Skeletal muscle tissue (tissue), 4 donors: ENCODE results near the gene RDH13. TPM values are rescaled to one million over a fixed set of nuclear protein-coding genes. Genes with fewer than 3 reads are reported as not detected.
"Not testable (repeated sequence)": the region's sequence is repeated elsewhere in the genome, so short reads cannot be mapped to it uniquely, and the experiment has no call there.

Experiments used
- H3K27ac ChIP-seq: one replicate; pipeline ENCODE4 v1.7.0; 2013; ENCODE audit warnings: mild to moderate bottlenecking, low read depth, low read length, inconsistent platforms
- H3K27me3 ChIP-seq, 3 donors: one replicate each; pipeline ENCODE4 v1.7.0; 2013; ENCODE audit warnings: low read length in 3 of 3; ENCODE audit not compliant: control insufficient read depth in 3 of 3, insufficient read depth in 3 of 3
- H3K36me3 ChIP-seq, 3 donors: one replicate each; pipeline ENCODE4 v1.7.0; 2013; ENCODE audit warnings: low read length in 3 of 3; ENCODE audit not compliant: control insufficient read depth in 3 of 3, insufficient read depth in 3 of 3
- H3K4me1 ChIP-seq, 3 donors: one replicate each; pipeline ENCODE4 v1.7.0; 2013; ENCODE audit warnings: low read length in 3 of 3, mild to moderate bottlenecking in 3 of 3; ENCODE audit not compliant: control insufficient read depth in 3 of 3, insufficient read depth in 3 of 3
- H3K4me3 ChIP-seq, 3 donors: one replicate each; pipeline ENCODE4 v1.7.0; 2013; ENCODE audit warnings: low read length in 3 of 3
- H3K9ac ChIP-seq, 3 donors: one replicate each; pipeline ENCODE4 v1.7.0; 2013; ENCODE audit warnings: low read length in 3 of 3, mild to moderate bottlenecking in 3 of 3, moderate library complexity in 2 of 3, low read depth in 1 of 3
- H3K9me3 ChIP-seq, 3 donors: one replicate each; pipeline ENCODE4 v1.7.0; 2013; ENCODE audit warnings: low read length in 3 of 3; ENCODE audit not compliant: control insufficient read depth in 3 of 3
- total RNA-seq: library from RNA; depleted of rRNA; stranded (reverse); fragments of >200 nt; gene quantifications from one replicate; pipeline ENCODE4 v1.2.3, GENCODE V29; 2014
- donor health status: Osteomylitis.

The RDH13 gene
- total RNA-seq, 1 donor from 2014 or later = 12.5 TPM

DNA sequence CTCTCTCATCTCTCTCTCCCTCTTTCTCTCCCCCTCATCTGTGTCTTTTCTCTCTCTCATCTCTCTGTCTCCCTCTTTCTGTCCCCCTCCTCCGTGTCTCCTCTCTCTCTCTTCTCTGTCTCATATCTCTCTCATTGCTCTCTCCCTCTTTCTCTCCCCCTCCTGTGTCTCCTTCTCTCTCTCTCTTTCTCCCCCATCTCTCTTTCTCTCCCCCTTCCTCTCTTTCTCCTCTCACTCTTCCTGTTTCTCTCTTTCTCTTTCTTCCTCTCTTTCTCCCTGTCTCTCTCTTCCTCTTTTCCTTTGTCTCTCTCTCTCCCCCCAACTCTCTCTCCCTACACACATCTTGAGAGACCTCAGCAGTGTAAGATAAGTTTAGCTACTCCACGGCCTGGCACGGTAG, 4.9 kb upstream of the RDH13 start:
- Histone ChIP-seq H3K9ac (no peak overlapping the region), H3K9me3 (peaks cover 0 to 5% (median 3%) of the 10 kb centered on the region in 3 donors), H3K27me3 (peaks cover 41 to 52% (median 44%) of the 10 kb centered on the region in 3 donors), H3K4me3 (no peak overlapping the region), H3K27ac (no peak overlapping the region), H3K36me3 (no peaks in the 10 kb centered on the region), H3K4me1 (peaks cover 0 to 5% (median 2%) of the 10 kb centered on the region in 3 donors)

DNA sequence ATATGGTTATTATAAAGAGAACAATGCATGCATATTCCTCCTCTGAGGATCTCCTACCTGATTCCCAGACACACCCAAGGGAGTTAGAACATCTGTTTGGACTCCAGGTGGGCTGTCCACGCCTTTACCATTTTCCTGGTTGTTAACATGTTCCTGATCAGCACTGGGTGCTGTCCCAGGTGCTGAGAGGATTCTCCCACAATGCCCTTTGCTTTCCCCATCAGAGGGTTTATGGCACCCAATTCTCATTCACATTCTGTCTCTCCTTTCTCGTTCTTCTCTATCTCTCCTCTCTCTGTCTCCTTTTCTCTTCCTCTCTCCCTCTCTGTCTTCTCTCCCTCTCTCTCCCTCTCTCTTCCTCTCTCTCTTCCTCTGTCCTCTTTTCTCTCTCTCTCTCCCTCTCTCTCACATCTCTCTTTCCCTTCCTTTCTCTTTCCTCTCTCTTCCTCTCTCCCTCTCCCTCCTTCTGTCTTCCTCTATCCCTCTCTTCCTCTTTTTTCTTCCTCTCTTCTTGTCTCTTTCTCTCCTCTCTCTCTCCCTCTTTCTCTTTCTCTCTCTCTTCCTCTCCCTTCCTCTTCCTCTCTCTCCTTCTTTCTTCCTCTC, 3.3 kb upstream of the RDH13 start:
- Histone ChIP-seq H3K4me1 (peaks cover 5 to 10% (median 6%) of the 10 kb centered on the region in 3 donors), H3K4me3 (no peak overlapping the region), H3K9ac (no peak overlapping the region), H3K36me3 (no peaks in the 10 kb centered on the region), H3K27me3 (peaks cover 35 to 38% (median 37%) of the 10 kb centered on the region in 3 donors), H3K27ac (no peak overlapping the region), H3K9me3 (peaks cover 0 to 3% (median 0%) of the 10 kb centered on the region in 3 donors)

DNA sequence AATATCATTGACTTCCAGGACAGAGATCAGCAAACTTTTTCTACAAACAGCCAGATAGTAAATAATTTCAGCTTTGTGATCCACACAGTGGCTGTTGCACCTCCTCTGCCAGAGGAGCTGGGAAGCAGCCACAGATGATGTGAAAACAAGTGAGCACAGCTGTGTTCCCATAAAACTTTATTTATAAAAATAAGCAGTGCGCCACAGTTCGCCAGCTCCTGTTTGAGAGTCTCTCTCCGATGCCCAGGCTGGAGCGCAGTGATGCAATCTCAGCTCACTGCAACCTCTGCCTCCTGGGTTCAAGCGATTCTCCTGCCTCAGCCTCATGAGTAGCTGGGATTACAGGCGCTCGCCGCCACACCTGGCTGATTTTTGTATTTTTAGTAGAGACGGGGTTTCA, 2.6 kb upstream of the RDH13 start:
- peaks cover 29 to 31% (median 31%) of the 10 kb centered on the region in 3 donors for H3K27me3 ChIP-seq
- H3K4me1 ChIP-seq = not testable (repeated sequence)

DNA sequence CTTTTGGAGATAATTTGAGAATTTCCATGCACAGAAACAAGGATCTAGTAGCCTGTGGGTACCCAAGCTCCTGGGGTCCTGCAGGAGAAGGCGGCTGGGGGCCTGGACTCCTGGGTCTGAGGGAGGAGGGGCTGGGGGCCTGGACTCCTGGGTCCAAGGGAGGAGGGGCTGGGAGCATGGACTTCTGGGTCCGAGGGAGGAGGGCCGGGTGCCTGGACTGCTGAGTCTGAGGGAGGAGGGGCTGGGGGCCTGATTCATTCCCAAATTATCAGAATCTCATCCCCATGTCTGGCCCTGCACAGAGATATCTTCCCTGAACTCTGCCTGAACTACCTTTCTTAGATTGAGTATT, 520 bp upstream of the RDH13 start:
- no peak overlapping the region for H3K27ac ChIP-seq

More for the DNA sequence above, 2.6 kb upstream of the RDH13 start:
- not testable (repeated sequence) for H3K36me3 ChIP-seq, H3K9ac ChIP-seq, H3K27ac ChIP-seq, H3K9me3 ChIP-seq, H3K4me3 ChIP-seq

DNA sequence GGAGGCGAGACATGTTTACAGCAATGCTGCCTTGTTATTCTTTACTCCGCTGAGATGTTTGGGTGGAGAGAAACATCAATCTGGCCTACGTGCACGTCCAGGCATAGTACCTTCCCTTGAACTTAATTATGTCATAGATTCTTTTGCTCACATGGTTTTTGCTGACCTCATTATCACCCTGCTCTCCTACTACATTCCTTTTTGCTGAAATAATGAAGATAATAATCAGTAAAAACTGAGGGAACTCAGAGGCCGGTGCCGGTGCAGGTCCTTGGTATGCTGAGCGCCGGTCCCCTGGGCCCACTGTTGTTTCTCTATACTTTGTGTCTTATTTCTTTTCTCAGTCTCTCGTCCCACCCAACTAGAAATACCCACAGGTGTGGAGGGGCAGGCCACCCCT, 2.7 kb downstream of the RDH13 start:
- H3K36me3 ChIP-seq = peaks cover 20 to 31% (median 25%) of the 10 kb centered on the region in 3 donors
- H3K9ac ChIP-seq, H3K4me1 ChIP-seq, H3K9me3 ChIP-seq, H3K27me3 ChIP-seq, H3K27ac ChIP-seq, H3K4me3 ChIP-seq: not testable (repeated sequence)

More for the DNA sequence above, 520 bp upstream of the RDH13 start:
- Histone ChIP-seq H3K36me3 (peaks cover 6 to 8% (median 6%) of the 10 kb centered on the region in 3 donors), H3K27me3 (peaks cover 14 to 15% (median 14%) of the 10 kb centered on the region in 3 donors), H3K4me3 (peak overlapping the region; percentile 57 to 79 (median 67)), H3K4me1 (peaks cover 5% of the 10 kb centered on the region in 3 donors), H3K9ac (no peak overlapping the region), H3K9me3 (no peaks in the 10 kb centered on the region)

DNA sequence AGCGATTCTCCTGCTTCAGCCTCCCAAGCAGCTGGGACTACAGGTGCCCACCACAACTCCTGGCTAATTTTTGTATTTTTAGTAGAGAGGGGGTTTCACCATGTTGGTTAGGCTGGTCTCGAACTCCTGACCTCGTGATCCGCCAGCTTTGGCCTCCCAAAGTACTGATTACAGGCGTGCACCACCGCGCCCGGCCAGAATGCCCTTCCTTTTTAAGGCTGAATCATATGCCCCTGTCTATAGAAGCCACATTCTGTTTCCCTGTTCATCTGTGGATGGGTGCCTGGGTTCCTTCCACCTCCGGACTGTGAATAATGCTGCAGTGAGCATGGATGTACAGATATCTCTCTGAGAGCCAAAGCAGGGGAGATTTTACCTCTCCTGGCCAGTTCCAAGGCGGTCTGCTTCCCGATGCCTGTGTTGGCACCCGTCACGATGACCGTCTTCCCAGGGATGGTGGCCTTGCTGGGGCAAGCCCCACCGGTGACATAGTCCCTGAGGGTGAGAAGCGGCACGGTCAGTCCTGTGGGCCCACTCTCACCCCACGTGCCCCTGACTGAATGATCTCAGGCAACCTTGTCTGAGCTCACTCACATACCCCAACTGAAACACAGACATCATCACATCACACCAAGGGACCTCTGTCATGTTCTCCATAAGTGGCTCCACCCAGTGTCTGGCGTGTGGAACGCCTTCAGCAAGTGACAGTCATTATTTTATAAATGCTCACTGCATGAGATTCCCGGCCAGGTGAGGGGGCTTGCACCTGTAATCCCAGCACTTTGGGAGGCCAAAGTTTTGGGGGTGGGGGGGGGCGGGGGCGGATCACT, 4.0 kb downstream of the RDH13 start:
- no peak overlapping the region for H3K4me3 ChIP-seq
- no peak overlapping the region for H3K27ac ChIP-seq
- no peaks in the 10 kb centered on the region for H3K27me3 ChIP-seq

DNA sequence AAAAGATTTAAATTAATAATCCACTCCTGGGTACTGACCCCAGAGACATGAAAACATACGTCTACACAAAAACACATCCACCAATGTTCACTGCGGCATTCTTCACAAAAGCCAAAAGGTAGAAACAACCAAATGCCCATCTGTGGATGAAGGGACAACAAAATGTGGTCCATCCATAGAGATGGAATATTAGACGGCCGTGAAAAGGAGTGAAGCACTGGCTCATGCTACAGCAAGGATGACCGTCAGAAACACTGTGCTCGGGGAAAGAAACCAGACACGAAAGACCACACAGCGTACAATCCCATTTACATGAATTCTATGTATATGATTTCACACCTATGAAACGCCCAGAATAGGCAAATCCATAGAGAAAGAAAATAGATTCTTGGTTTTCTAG, 6.1 kb downstream of the RDH13 start:
- no peak overlapping the region for H3K9ac ChIP-seq
- no peak overlapping the region for H3K27ac ChIP-seq
- peaks cover 30 to 41% (median 37%) of the 10 kb centered on the region in 3 donors for H3K36me3 ChIP-seq
- H3K4me1 ChIP-seq = peaks cover 0 to under 1% (median under 1%) of the 10 kb centered on the region in 3 donors
- no peaks in the 10 kb centered on the region for H3K27me3 ChIP-seq
- no peaks in the 10 kb centered on the region for H3K9me3 ChIP-seq
- no peak overlapping the region for H3K4me3 ChIP-seq

More for the DNA sequence above, 4.0 kb downstream of the RDH13 start:
- H3K4me1 ChIP-seq = peaks cover 5% of the 10 kb centered on the region in 3 donors
- H3K36me3 ChIP-seq = peaks cover 22 to 35% (median 29%) of the 10 kb centered on the region in 3 donors
- H3K9me3 ChIP-seq = no peaks in the 10 kb centered on the region
- H3K9ac ChIP-seq = no peak overlapping the region

DNA sequence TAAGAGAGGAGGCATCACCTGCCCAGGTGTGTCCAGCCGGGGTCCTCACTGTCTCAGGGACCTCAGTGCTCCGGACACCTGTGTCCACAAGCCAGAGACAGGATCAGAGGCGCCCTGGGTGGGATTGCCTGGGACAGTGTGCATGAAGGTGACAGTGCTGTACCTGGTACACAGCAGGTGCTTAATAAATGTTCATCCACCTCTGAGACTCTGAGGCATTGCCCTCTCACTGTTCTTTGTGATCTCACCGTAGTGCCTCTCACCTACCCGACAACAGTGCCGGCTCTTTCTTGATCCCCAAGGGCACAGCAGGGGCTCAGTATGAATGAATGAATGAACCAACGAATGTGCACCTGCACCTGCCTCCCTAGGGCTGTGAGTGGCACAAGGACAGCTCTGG, 9.2 kb downstream of the RDH13 start:
- H3K9ac ChIP-seq = no peak overlapping the region
- H3K36me3 ChIP-seq = peaks cover 43 to 51% (median 46%) of the 10 kb centered on the region in 3 donors
- H3K4me1 ChIP-seq = no peaks in the 10 kb centered on the region
- H3K27ac ChIP-seq = no peak overlapping the region
- no peaks in the 10 kb centered on the region for H3K27me3 ChIP-seq
- no peak overlapping the region for H3K4me3 ChIP-seq
- no peaks in the 10 kb centered on the region for H3K9me3 ChIP-seq

DNA sequence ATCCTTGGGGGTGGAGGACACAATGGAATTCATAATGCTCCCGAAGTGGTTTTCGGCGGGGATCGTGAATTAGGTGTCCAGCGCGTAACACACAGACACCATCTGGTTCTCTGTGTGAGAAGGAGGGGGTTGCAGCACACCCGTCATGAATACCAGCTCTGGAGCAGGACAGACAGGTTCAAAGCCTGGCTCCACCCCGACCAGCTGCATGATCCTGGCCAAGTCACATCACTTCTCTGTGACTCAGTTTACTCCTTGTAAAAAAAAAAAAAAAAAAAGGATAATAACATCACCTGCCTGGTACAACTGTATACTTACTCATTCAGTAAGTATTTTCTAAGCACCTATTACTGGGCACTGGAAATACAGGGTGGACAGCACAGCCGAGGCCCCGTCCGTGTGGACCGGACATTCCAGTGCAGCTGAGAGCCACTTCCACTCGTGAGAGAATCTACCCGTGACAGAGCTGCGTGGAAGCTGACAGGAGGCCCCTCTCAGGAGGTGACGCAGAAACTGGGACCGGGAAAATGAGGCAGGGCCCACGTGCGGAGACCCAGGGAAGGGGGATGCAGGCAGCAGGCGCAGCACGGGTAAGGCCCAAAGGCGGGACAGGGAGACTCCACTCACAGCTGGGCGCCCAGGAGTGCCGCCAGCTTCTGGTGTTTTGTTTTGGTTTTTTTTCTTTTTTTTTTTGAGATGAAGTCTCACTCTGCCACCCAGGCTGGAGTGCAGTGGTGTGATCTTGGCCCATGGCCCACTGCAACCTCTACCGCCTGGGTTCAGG, 12.0 kb downstream of the RDH13 start:
- Histone ChIP-seq H3K9me3 (no peaks in the 10 kb centered on the region), H3K9ac (no peak overlapping the region), H3K4me3 (no peak overlapping the region), H3K27me3 (no peaks in the 10 kb centered on the region), H3K36me3 (peaks cover 56 to 58% (median 56%) of the 10 kb centered on the region in 3 donors), H3K4me1 (no peaks in the 10 kb centered on the region), H3K27ac (no peak overlapping the region)
